ENCODE data around the gene ALKBH3. TPM values are rescaled to one million over a fixed set of nuclear protein-coding genes. Genes with fewer than 3 reads are reported as not detected.

Gene ALKBH3
- total and polyA plus RNA-seq, 2 of the 13 experiments (the other 11 are each of a cell fraction or from before 2014, with no cell fraction given) = 17.8 to 36.1 TPM

GRCh38 chr11:43933226-43933607 lies 52.6 kb downstream of the ALKBH3 start:
- in situ Hi-C loops (cut with HindIII; ENCODE audit: extremely low pct_ligation_motif_present, low pct_unique_long_range_greater_than_20kb) (no loop called here), intact Hi-C loops (cut with micrococcal nuclease; ENCODE audit: unreplicated experiment) (no loop called here)
- no TSS peak for BruUV-seq (replicated peaks)
- H3K4me2 ChIP-seq (ENCODE audit: low read depth, low read length) = no peak overlapping the region
- no peak for DNase-seq (ENCODE audit: low spot score)
- H4K20me1 ChIP-seq (ENCODE audit: insufficient read depth, low read length) = no peaks in the 10 kb centered on the region
- H3K9ac ChIP-seq (ENCODE audit: insufficient read depth, low read depth, low read length) = no peak overlapping the region
- TF ChIP-seq ZNF768 (CRISPR knock-in tag; IDR thresholded peaks at IDR 0.05) = peak; percentile 88
- no peak for TF ChIP-seq USF2 (IDR thresholded peaks at IDR 0.05; ENCODE audit: low read depth, low read length)
- no peak for TF ChIP-seq USF2 (CRISPR knock-in tag; IDR thresholded peaks at IDR 0.05; ENCODE audit: borderline replicate concordance)
- peaks cover 5 to 19% of the 10 kb centered on the region in 2 experiments; a peak in 4 of 5 replicates for H3K27me3 ChIP-seq (ENCODE audit: control insufficient read depth in 1 of 2, insufficient read depth in 2 of 2, low read length in 2 of 2)
- H2AFZ ChIP-seq (ENCODE audit: low read length) = no peak overlapping the region
- H3K9me3 ChIP-seq (ENCODE audit: low read length) = no peaks in the 10 kb centered on the region
- no peak overlapping the region for H3K27ac ChIP-seq (ENCODE audit: extremely low read length, insufficient read depth, low read length)
- no CpG with 5 or more reads among the region's 1 CpG for WGBS (ENCODE audit: low lambda C conversion rate)
- no peaks in the 10 kb centered on the region for H3K4me1 ChIP-seq (ENCODE audit: insufficient read depth, low read length)
- ChIA-PET POLR2A (no interaction called here), CTCF (ENCODE audit: low intra/inter-chr PET ratio, low total read pairs) (no interaction called here)
- no peaks in the 10 kb centered on the region for H3K79me2 ChIP-seq (ENCODE audit: insufficient read depth, low read length)
- H3K4me3 ChIP-seq (replicated peaks in 1 of 3; ENCODE audit: insufficient read depth in 1 of 3, low read depth in 2 of 3, low read length in 3 of 3) = no peak overlapping the region
- no peak for ATAC-seq
- H3K36me3 ChIP-seq (replicated peaks in 1 of 2; ENCODE audit: control insufficient read depth in 1 of 2, insufficient read depth in 2 of 2, low read length in 2 of 2) = no peaks in the 10 kb centered on the region
- no peak for FAIRE-seq

GRCh38 chr11:43933608-43934551 lies 53.2 kb downstream of the ALKBH3 start:
- Histone ChIP-seq H3K9me3 (ENCODE audit: low read length) (no peaks in the 10 kb centered on the region), H3K27ac (ENCODE audit: extremely low read length, insufficient read depth, low read length) (no peak overlapping the region), H3K79me2 (ENCODE audit: insufficient read depth, low read length) (no peaks in the 10 kb centered on the region), H3K4me2 (ENCODE audit: low read depth, low read length) (no peak overlapping the region), H3K27me3 (ENCODE audit: control insufficient read depth in 1 of 2, insufficient read depth in 2 of 2, low read length in 2 of 2) (peaks cover 5 to 19% of the 10 kb centered on the region in 2 experiments; a peak in 4 of 5 replicates), H4K20me1 (ENCODE audit: insufficient read depth, low read length) (no peaks in the 10 kb centered on the region), H3K36me3 (replicated peaks in 1 of 2; ENCODE audit: control insufficient read depth in 1 of 2, insufficient read depth in 2 of 2, low read length in 2 of 2) (no peaks in the 10 kb centered on the region), H3K4me3 (replicated peaks in 1 of 3; ENCODE audit: insufficient read depth in 1 of 3, low read depth in 2 of 3, low read length in 3 of 3) (no peak overlapping the region), H2AFZ (ENCODE audit: low read length) (no peak overlapping the region), H3K9ac (ENCODE audit: insufficient read depth, low read depth, low read length) (no peak overlapping the region), H3K4me1 (ENCODE audit: insufficient read depth, low read length) (no peaks in the 10 kb centered on the region)
- ChIA-PET POLR2A (no interaction called here), CTCF (ENCODE audit: low intra/inter-chr PET ratio, low total read pairs) (no interaction called here)
- FAIRE-seq (no peak), ATAC-seq (no peak), DNase-seq (ENCODE audit: low spot score) (no peak)
- BruUV-seq (replicated peaks) = no TSS peak
- TF ChIP-seq RFX1 (IDR thresholded peaks at IDR 0.05) = 0 out of 2 replicates have a peak, but pooled peaks have one; percentile 13
- TF ChIP-seq ZC3H4 (CRISPR knock-in tag; IDR thresholded peaks at IDR 0.05; ENCODE audit: borderline replicate concordance) = no peak
- TF ChIP-seq TOE1 (CRISPR knock-in tag; IDR thresholded peaks at IDR 0.05) = no peak
- no peak for TF ChIP-seq NKX3-1 (CRISPR knock-in tag; IDR thresholded peaks at IDR 0.05)
- no peak for TF ChIP-seq JUN (CRISPR knock-in tag; IDR thresholded peaks at IDR 0.05)
- no peak for TF ChIP-seq ZNF546 (CRISPR knock-in tag; conservative IDR thresholded peaks at IDR 0.05)
- in situ Hi-C loops (cut with HindIII; ENCODE audit: extremely low pct_ligation_motif_present, low pct_unique_long_range_greater_than_20kb) = no loop called here
- intact Hi-C loops (cut with micrococcal nuclease; ENCODE audit: unreplicated experiment) = no loop called here
- WGBS (ENCODE audit: low lambda C conversion rate) = 1% methylated on average over 7 of the region's 20 CpGs
